Hematopoietic multipotent progenitor cell treated with erythropoietin and hydrocortisone succinate and interleukin-3 and kit ligand, for 17 days (in vitro differentiated cells): Measurements from ENCODE around the gene SMARCA2.

ENCODE experiments used
- DNase-seq: peaks from one replicate; pipeline ENCODE4 v3.0.0-alpha.2; 2015; ENCODE audit warnings: low spot score

SMARCA2 gene

GRCh38 chr9:2014696-2015580 is at the start of gene SMARCA2:
SMARCA2 (plus strand) TSS chr9:2015347; CDS start chr9:2029023, 13,676 bp downstream.
- DNase-seq: peak; percentile 88

DNA sequence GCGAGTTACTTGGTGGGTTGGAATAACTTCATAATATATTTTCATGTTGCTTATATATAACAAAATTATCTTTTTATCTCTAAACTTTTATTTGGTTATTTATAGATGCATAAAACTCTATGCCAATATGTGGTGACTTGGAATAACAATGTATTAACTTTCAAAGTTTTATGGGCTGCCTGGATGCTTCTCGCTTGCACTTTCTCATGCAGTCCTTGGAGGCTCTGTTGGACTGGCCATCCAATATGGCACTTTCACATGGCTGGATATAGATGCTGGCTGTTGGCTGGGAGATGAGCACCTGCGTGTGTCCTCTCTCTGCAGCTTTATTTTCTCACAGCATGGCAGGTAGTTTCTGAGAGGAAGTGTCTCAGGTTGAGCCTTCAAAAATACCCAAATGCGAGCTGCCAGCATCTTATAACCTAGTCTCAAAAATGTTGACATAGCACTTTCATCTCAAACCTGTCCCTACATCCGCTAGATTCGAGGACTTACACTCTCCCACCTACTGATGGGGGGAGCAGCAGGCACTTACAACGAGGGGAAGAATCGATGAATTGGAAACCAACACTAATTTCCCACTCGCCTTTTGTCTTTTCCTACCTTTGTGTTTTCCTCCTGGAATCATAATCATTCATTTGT is 48.3 kb upstream of the SMARCA2 start:
- no peak for DNase-seq

GRCh38 chr9:1969160-1969559 is 46.0 kb upstream of the SMARCA2 start:
- DNase-seq: no peak

DNA sequence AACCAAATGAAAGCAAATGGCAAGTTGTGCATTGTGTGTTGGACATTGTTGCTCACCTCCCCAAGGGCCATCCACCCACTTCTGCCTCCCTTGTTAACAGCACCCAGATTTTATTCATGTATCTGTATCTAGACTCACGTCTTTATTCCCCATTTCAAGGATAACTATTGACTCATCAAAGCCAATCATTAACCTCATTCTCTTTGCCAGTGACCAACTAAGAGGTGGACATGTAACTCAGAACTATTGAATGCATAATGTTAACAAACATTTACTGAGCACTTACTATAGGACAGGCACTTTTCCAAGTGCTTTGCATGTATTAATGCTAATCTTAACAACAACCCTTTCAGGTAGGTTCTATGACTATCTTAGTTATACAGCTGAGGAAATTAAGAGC is 45.2 kb upstream of the SMARCA2 start:
- no peak for DNase-seq

DNA sequence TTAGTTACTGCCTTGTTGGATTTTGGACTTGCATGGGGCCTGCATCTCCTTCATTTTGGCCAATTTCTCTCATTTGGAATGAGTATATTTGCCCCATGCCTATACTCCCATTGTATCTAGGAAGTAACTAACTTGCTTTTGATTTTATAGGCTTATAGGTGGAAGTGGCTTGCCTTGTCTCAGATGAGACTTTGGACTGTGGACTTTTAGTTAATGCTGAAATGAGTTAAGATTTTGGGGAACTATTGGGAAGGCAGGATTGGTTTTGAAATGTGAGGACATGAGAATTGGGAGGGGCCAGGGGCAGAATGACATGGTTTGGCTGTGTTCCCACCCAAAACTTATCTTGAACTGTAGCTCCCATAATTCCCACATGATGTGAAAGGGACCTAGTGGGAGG is 42.5 kb upstream of the SMARCA2 start:
- no peak for DNase-seq

DNA sequence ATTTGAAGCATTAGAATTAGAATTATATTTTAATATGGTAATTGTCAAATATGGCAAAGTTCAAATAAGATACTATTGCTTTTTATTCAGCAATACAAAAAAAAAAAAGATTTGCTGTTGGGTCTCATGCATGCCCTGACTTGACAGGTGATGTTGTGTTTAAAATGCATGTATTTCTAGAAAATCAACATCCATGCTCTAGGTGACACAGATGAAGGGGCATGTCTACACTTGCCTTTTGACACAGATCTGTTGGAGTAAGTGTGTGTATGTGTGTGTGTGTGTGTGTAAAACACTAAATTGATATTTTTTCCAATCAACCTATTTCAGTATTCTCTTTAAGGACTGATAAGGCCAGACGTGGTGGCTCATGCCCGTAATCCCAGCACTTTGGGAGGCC is 38.1 kb upstream of the SMARCA2 start:
- no peak for DNase-seq

DNA sequence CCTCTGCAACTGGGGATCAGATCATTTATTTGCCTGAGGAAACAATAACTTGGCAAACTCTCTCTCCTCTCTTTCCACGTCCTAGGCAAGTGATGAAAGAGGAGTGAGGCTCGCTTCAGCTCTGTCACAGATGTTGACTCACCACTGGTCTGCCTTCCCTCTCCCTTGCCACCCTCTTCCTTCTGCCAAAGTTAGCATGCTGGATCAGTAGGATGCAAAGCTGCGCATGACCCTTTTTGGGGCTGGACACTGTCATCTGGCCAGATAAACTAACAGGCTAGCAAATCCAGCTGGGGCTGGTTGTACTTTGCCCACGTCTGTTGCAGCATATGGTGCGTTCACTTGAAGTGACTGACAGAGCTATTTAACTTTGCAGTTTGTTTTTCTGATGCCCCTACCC is 36.2 kb upstream of the SMARCA2 start:
- DNase-seq: no peak

DNA sequence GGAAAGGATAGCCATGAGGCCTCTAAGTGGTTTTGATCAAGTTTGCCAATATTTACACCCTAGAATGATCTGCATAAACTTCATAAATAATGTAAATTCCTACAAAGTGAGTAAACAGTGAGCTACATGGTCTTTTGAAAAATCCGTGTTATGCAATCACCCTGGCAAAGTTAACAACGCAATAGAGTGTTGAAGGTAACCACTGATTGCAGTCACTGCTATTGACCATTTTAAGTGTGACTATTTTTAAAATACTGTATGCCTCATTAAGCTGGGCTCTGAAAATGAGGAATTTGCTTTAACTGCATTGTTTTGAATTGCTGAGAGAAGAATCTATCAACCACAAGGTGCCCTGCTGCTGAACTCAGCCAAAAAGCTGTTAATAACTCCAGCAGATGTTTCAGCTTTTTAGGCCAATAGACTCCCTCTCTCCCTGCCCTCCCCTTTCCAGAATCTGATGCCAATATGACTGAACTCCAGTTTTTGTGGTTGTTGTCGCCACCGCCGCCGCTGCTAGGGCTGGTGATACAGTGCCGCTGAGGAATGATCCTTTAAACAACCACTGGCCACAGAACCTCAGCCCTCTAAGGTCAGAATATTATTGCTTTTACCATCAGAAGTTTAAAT is 35.3 kb upstream of the SMARCA2 start:
- DNase-seq: no peak

DNA sequence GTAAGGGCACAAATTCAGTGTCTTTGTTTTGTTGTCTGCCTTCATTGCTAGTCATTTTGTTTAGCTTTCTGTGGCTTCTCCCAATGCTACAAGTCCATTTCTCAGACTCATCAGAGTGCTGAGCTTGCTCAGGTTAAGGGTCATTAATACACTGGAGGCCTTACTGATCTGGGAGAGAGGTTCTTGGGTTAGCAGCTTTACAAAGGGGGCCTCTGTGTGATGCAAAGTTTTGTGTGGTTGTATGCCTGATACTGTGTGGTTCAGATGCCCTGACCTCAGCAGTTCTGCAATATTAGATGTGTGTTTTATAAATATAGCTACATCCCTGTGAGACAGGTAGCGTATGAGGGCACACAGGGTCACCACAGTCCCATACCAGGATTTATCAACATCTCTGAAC is 34.8 kb upstream of the SMARCA2 start:
- no peak for DNase-seq

GRCh38 chr9:1982074-1982473 is 33.1 kb upstream of the SMARCA2 start:
- DNase-seq: no peak

DNA sequence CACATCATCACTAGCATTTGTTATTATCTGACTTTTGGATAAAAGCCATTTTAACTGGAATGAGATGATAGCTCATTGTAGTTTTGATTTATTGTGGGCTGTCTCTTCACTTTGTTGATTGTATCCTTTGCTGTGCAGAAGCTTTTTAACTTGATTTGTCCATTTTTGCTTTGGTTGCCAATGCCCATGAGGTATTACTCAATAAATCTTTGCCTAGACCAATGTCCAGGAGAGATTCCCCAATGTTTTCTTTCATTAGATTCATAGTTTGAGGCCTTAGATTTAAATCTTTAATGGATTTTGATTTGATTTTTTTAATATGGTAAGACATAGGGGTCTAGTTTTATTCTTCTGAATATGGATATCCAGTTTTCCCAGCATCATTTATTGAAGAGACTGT is 28.8 kb upstream of the SMARCA2 start:
- DNase-seq: no peak

GRCh38 chr9:1989500-1989899 is 25.6 kb upstream of the SMARCA2 start:
- DNase-seq: no peak

DNA sequence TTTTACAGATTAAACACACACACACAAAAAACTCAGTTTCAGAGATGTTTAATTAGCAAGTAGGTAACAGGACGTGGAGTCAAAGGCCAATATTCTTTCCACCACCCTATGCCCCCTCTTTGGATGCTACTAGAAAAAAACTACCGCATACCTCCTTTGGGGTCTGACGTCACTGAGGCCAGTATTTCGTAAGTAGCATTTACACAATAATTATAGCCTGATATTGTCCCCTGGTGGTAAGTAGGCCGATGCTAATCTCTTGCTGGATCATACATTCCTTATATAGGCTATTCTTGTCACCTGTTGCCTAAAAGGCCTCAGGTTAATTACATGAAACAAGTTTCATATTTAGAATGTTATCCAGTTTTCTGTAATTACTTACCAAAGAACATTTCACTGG is 21.0 kb upstream of the SMARCA2 start:
- no peak for DNase-seq

DNA sequence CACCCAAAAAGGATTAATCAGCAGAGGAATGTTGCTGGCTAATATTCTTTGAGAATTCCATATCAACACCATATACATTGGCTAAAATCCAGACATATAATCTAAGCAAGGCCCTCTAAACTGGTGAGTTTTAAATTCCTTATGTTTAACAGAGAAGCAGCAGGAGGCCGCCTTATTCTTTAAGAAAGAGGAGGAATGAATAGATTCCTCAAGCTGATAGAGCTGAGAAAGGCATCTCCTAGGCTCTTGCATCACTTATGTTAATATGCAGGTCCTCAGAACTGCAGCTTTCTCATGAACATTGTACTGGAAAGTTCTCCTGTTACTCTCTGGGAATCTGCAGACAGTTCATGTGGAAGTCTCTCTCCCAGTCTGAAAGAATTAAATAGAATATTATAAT is 20.1 kb upstream of the SMARCA2 start:
- DNase-seq: no peak

GRCh38 chr9:1996156-1996555 is 19.0 kb upstream of the SMARCA2 start:
- no peak for DNase-seq

DNA sequence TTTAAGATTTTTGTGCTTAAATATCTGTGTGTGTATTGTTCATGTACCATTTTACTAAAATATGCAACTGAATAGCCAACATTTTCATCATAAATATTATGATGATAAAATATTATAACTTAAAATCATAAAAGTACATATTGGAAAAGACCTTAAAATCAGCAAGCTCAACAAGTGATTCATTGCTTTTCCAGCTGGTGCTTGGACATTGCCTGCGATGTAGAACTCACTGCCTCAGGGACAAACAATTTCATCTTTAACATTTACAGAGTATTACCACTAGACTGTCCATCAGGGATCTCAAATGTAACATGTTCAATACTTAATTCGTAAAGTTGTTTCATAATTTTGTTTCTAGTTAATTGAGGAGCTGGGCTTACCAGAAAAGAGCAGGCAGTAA is 17.5 kb upstream of the SMARCA2 start:
- no peak for DNase-seq

DNA sequence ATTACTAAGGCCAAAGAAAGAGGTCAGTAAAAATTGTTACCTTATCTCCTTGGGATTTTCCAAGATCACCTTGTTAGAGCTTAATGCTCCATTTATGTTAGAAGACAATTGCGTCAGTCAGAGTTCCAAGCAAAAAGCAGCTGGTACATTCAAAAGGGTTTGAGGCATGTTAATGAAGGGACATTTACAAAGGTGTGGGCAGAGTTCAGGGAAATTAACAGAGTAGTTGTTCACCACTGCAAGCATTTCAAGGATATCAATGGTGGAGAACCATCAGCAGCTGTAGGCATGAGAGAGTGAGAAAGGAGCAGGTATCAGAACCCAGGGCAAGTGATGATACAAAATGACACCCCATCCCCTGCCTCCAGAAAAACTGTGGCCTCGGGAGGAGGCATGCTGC is 17.0 kb upstream of the SMARCA2 start:
- DNase-seq: no peak

GRCh38 chr9:2000314-2000713 is 14.8 kb upstream of the SMARCA2 start:
- DNase-seq: no peak

- no peak for DNase-seq
Measured at GRCh38 chr9:2008372-2008771, 6.8 kb upstream of the SMARCA2 start.

DNA sequence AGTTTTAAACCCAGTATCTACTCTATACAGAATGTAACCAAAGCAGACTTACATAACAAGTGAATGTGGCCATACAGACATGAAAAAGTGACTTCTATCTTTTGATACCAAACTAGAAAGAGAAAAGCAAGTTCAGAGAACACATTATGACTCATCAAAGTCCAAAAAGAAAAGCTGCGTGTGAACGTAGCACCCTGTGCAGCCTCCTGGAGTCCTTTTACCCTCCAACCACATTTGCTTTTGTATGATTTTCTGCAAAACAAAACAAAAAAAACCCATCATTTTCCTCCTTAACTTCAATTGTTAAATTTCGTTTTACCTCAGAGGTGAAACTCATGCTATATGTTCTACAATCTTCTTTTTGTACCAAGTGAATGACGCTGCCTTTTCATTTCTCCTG is 2.8 kb upstream of the SMARCA2 start:
- no peak for DNase-seq

- DNase-seq: no peak
Measured at GRCh38 chr9:2013743-2014475, 1.2 kb upstream of the SMARCA2 start.

- DNase-seq: peak; percentile 44
Measured at GRCh38 chr9:2015581-2016407, 647 bp downstream of the SMARCA2 start.
